ENCODE results near the gene BCAS3. TPM values are rescaled to one million over a fixed set of nuclear protein-coding genes. Genes with fewer than 3 reads are reported as not detected.
A peak's percentile ranks its signal among the peaks of the same experiment; 100 is the strongest.

The BCAS3 gene
- polyA plus RNA-seq, 1 experiment = 17.5 TPM

GRCh38 chr17:61393904-61394629, 716.4 kb downstream of the BCAS3 start:
- Histone ChIP-seq H3K4me3 (ENCODE audit: low read depth, low read length) (no peak overlapping the region), H3K9me3 (ENCODE audit: control insufficient read depth, insufficient read depth, low read length) (no peaks in the 10 kb centered on the region; the same call in 1 of the 2 replicates), H3K27me3 (ENCODE audit: control insufficient read depth, insufficient read depth, low read length) (no peaks in the 10 kb centered on the region), H3K27ac (ENCODE audit: low read depth, low read length) (peak overlapping the region; percentile 52)
- TF ChIP-seq CTCF (IDR thresholded peaks at IDR 0.05; ENCODE audit: low read depth, low read length) = no peak; the same call in 1 of the 2 replicates
- no peak for DNase-seq (ENCODE audit: low read depth, low spot score)
- ChIA-PET CTCF (interaction anchor here (0.8 to 1.6 kb wide), 6 partner anchors 13 to 423 kb away, joined by 3 to 6 read pairs (median 4); no protein-coding TSS in a partner anchor), POLR2A (interaction anchor here (0.6 to 1.9 kb wide), 4 partner anchors 9 to 86 kb away, joined by 3 to 7 read pairs (median 4); no protein-coding TSS in a partner anchor)

GRCh38 chr17:61394630-61395408, 717.2 kb downstream of the BCAS3 start:
- ChIA-PET POLR2A (interaction anchor here (1.0 to 1.9 kb wide), 2 partner anchors 15 to 87 kb away, joined by 3 to 7 read pairs; no protein-coding TSS in a partner anchor), CTCF (interaction anchor here (0.5 to 1.7 kb wide), 6 partner anchors 12 to 670 kb away, joined by 3 to 6 read pairs (median 4); no protein-coding TSS in a partner anchor)
- H3K9me3 ChIP-seq (ENCODE audit: control insufficient read depth, insufficient read depth, low read length) = no peaks in the 10 kb centered on the region; the same call in 1 of the 2 replicates
- H3K4me3 ChIP-seq (ENCODE audit: low read depth, low read length) = peak overlapping the region; percentile 98
- no peaks in the 10 kb centered on the region for H3K27me3 ChIP-seq (ENCODE audit: control insufficient read depth, insufficient read depth, low read length)
- no peak for DNase-seq (ENCODE audit: low read depth, low spot score)
- peak overlapping the region; percentile 57 for H3K27ac ChIP-seq (ENCODE audit: low read depth, low read length)
- TF ChIP-seq CTCF (IDR thresholded peaks at IDR 0.05; ENCODE audit: low read depth, low read length) = no peak

- Histone ChIP-seq H3K27me3 (ENCODE audit: control insufficient read depth, insufficient read depth, low read length) (no peaks in the 10 kb centered on the region), H3K9me3 (ENCODE audit: control insufficient read depth, insufficient read depth, low read length) (no peaks in the 10 kb centered on the region; the same call in 1 of the 2 replicates), H3K27ac (ENCODE audit: low read depth, low read length) (peak overlapping the region; percentile 57), H3K4me3 (ENCODE audit: low read depth, low read length) (peak overlapping the region; percentile 98)
- POLR2A ChIA-PET = interaction anchor here (1.0 to 1.9 kb wide), 2 partner anchors 16 to 87 kb away, joined by 3 to 7 read pairs; no protein-coding TSS in a partner anchor
- CTCF ChIA-PET = interaction anchor here (0.5 to 1.7 kb wide), 2 partner anchors 424 to 671 kb away, joined by 3 to 6 read pairs; no protein-coding TSS in a partner anchor
- TF ChIP-seq CTCF (IDR thresholded peaks at IDR 0.05; ENCODE audit: low read depth, low read length) = no peak
- no peak for DNase-seq (ENCODE audit: low read depth, low spot score)
Observed at GRCh38 chr17:61395409-61395982, 717.8 kb downstream of the BCAS3 start.

- Histone ChIP-seq H3K27me3 (ENCODE audit: control insufficient read depth, insufficient read depth, low read length) (no peaks in the 10 kb centered on the region), H3K4me3 (ENCODE audit: low read depth, low read length) (peak overlapping the region; percentile 98), H3K27ac (ENCODE audit: low read depth, low read length) (peak overlapping the region; percentile 61), H3K9me3 (ENCODE audit: control insufficient read depth, insufficient read depth, low read length) (no peaks in the 10 kb centered on the region; the same call in 1 of the 2 replicates)
- CTCF ChIA-PET = interaction anchor here (0.9 to 1.7 kb wide), 3 partner anchors 395 to 675 kb away, joined by 3 to 4 read pairs (median 3); no protein-coding TSS in a partner anchor
- no peak for TF ChIP-seq CTCF (IDR thresholded peaks at IDR 0.05; ENCODE audit: low read depth, low read length)
- no peak for DNase-seq (ENCODE audit: low read depth, low spot score)
- POLR2A ChIA-PET = interaction anchor here (0.6 to 1.4 kb wide), 3 partner anchors 10 to 177 kb away, joined by 3 to 6 read pairs (median 4); no protein-coding TSS in a partner anchor
Observed at GRCh38 chr17:61395983-61396585, 718.4 kb downstream of the BCAS3 start.
